Sigmoid colon (tissue), 7 donors: ENCODE measurements around the gene CFHR1. TPM values are rescaled to one million over a fixed set of nuclear protein-coding genes. Genes with fewer than 3 reads are reported as not detected.
"Not testable (repeated sequence)": the region's sequence is repeated elsewhere in the genome, so short reads cannot be mapped to it uniquely, and the experiment has no call there.

Experiments
- DNase-seq: peaks from one replicate; pipeline ENCODE4 v3.0.0-alpha.2; 2019
- H3K27ac ChIP-seq, 4 donors: fragments of 200-600 bp; sonication (generic); one replicate each; pipeline ENCODE4 v1.5.1; 2016 to 2019; ENCODE audit warnings: mild to moderate bottlenecking in 1 of 4
- H3K27me3 ChIP-seq, 3 donors: fragments of 200-600 bp; sonication (generic); one replicate each; pipeline ENCODE4 v1.5.1; 2019; ENCODE audit warnings: mild to moderate bottlenecking in 1 of 3
- H3K36me3 ChIP-seq, 4 donors: fragments of 200-600 bp; sonication (generic); one replicate each; pipeline ENCODE4 v1.5.1; 2016 to 2019
- H3K4me1 ChIP-seq, 4 donors: fragments of 200-600 bp; sonication (generic); one replicate each; pipeline ENCODE4 v1.5.1; 2017 to 2019
- H3K4me3 ChIP-seq, 4 donors: fragments of 200-600 bp; sonication (generic); one replicate each; pipeline ENCODE4 v1.5.1; 2017 to 2019; ENCODE audit warnings: mild to moderate bottlenecking in 2 of 4, moderate library complexity in 1 of 4
- H3K9me3 ChIP-seq, 4 donors: fragments of 200-600 bp in 3 of 4; sonication (generic) in 3 of 4; one replicate each; pipeline versions ENCODE4 v1.5.1 to v1.6.1; 2013 to 2019
- EP300 ChIP-seq, 4 donors: sonication (generic); formaldehyde crosslinking; IDR thresholded peaks; one replicate each; pipeline ENCODE4 v1.6.1; 2017; ENCODE audit warnings: antibody characterized with exemption in 4 of 4
- POLR2A ChIP-seq, 2 donors: fragments of 450-650 bp; IDR thresholded peaks; one replicate each; pipeline ENCODE4 v1.6.1; 2016; ENCODE audit warnings: antibody characterized with exemption in 2 of 2, mild to moderate bottlenecking in 2 of 2, moderate library complexity in 2 of 2
- POLR2AphosphoS5 ChIP-seq, 4 donors: sonication (generic); formaldehyde crosslinking; IDR thresholded peaks; one replicate each; pipeline ENCODE4 v1.6.1; 2017; ENCODE audit warnings: antibody characterized with exemption in 4 of 4
- WGBS, 2 donors: extraction: QIAGEN DNeasy Blood & Tissue Kit; methylation state at CpG; one replicate each; pipeline ENCODE4 v1.1.7; 2013; 5-methylcytosine and 5-hydroxymethylcytosine counted together
- intact Hi-C: fragments of 100-400 bp; cut with DNase I; formaldehyde crosslinking; loops from one replicate; pipeline ENCODE4 v1.15.1; 2023
- polyA plus RNA-seq, 3 donors: library from polyadenylated mRNA; stranded (reverse); fragments of 200-250 nt; gene quantifications; one replicate each; pipeline ENCODE4 v1.2.3, GENCODE V29; 2013
- total RNA-seq, 4 donors: library from RNA; depleted of rRNA; stranded (reverse); fragments of >200 nt; gene quantifications; one replicate each; pipeline ENCODE4 v1.1.0, GENCODE V29; 2016
- TF ChIP-seq, protein P1 (sequence below), 4 experiments: fragments of 450-650 bp in 3 of 4; fragments of 200-600 bp in 1 of 4; IDR thresholded peaks; one replicate each; pipeline ENCODE4 v1.5.1; 2016 to 2019; ENCODE audit warnings: antibody characterized with exemption in 4 of 4, mild to moderate bottlenecking in 3 of 4, moderate library complexity in 2 of 4
- donor health status: healthy with polysubstance abuse.
- donor health status: Bipolar disorder and iron deficiency.
- donor health status: healthy.

The CFHR1 gene
- total and polyA plus RNA-seq, 7 donors = 0.22 to 0.36 TPM; not detected in 5

DNA sequence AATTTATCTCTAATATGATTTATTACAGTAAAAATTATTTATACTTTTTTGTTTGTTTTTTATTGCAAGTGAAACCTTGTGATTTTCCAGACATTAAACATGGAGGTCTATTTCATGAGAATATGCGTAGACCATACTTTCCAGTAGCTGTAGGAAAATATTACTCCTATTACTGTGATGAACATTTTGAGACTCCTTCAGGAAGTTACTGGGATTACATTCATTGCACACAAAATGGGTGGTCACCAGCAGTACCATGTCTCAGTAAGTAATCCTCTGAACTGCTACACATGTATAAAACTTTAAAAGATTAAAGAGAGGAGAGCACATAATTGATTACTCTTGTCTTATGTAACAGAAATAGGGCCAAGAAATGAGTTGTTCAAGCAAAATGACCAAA is 40.4 kb upstream of the CFHR1 start:
- Histone ChIP-seq H3K4me3 (no peak overlapping the region), H3K27ac (no peak overlapping the region), H3K4me1 (no peaks in the 10 kb centered on the region), H3K27me3 (no peaks in the 10 kb centered on the region), H3K9me3 (no peaks in the 10 kb centered on the region), H3K36me3 (no peaks in the 10 kb centered on the region)
- no peak for DNase-seq
- no peak for TF ChIP-seq POLR2A (IDR thresholded peaks at IDR 0.05)
- TF ChIP-seq POLR2AphosphoS5 (IDR thresholded peaks at IDR 0.05) = no peak
- TF ChIP-seq EP300 (IDR thresholded peaks at IDR 0.05) = no peak
- TF ChIP-seq, protein P1, sequence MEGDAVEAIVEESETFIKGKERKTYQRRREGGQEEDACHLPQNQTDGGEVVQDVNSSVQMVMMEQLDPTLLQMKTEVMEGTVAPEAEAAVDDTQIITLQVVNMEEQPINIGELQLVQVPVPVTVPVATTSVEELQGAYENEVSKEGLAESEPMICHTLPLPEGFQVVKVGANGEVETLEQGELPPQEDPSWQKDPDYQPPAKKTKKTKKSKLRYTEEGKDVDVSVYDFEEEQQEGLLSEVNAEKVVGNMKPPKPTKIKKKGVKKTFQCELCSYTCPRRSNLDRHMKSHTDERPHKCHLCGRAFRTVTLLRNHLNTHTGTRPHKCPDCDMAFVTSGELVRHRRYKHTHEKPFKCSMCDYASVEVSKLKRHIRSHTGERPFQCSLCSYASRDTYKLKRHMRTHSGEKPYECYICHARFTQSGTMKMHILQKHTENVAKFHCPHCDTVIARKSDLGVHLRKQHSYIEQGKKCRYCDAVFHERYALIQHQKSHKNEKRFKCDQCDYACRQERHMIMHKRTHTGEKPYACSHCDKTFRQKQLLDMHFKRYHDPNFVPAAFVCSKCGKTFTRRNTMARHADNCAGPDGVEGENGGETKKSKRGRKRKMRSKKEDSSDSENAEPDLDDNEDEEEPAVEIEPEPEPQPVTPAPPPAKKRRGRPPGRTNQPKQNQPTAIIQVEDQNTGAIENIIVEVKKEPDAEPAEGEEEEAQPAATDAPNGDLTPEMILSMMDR (IDR thresholded peaks at IDR 0.05) = no peak
- intact Hi-C loops = no loop called here
- WGBS, 2 donors = 95 to 96% methylated on average over 1 of the region's 1 CpG

DNA sequence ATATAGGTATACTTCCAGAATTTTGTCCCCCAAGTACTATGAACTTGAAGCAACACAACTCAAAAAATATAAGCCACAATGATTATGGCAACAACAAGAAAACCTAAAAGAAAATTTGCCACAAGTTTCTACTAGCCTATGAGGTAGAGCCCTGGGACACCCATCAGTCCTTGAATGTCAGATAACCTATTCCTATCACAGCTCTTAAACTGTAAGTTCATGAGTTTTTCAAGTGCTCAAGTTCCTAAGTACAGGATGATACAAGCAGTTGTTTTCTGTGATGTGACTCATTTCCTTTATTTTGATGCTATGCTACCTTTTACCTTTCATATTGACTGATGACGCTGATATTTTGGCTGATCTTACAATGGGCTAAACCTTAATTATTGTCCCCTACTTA is 28.3 kb upstream of the CFHR1 start:
- H3K4me1 ChIP-seq, H3K27me3 ChIP-seq, H3K9me3 ChIP-seq, DNase-seq, H3K27ac ChIP-seq, H3K4me3 ChIP-seq, H3K36me3 ChIP-seq: not testable (repeated sequence)
- 80 to 81% methylated on average over 1 of the region's 1 CpG for WGBS, 2 donors
- intact Hi-C loops = loop anchor here (10.0 kb wide), 1 partner anchor 134 kb away; no protein-coding TSS in a partner anchor

DNA sequence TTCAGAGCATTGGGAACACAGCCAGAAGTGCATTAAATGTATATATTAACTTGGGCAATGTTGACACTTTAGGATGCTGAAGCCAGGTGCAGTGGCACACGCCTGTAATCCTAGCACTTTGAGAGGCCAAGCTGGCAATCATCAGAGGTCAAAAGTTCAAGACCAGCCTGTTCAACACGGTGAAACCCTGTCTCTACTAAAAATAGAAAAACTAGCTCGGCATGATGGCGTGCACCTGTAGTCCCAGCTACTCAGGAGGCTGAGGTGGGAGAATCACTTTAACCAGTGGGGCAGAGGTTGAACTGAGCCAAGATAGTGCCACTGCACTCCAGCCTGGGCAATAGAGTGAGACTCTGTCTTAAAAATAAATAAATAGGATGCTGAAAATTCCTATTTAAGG is 25.4 kb upstream of the CFHR1 start:
- not testable (repeated sequence) for DNase-seq, H3K4me1 ChIP-seq, H3K27ac ChIP-seq, H3K36me3 ChIP-seq, H3K4me3 ChIP-seq, H3K9me3 ChIP-seq, H3K27me3 ChIP-seq
- intact Hi-C loops = loop anchor here (10.0 kb wide), 1 partner anchor 131 kb away; no protein-coding TSS in a partner anchor
- 8 to 45% methylated on average over 4 of the region's 4 CpGs for WGBS, 2 donors

GRCh38 chr1:196797891-196798290 is 21.6 kb upstream of the CFHR1 start:
- Histone ChIP-seq H3K9me3 (no peaks in the 10 kb centered on the region), H3K27ac (no peak overlapping the region), H3K36me3 (no peaks in the 10 kb centered on the region), H3K4me1 (no peaks in the 10 kb centered on the region), H3K27me3 (no peaks in the 10 kb centered on the region), H3K4me3 (no peak overlapping the region)
- TF ChIP-seq, protein P1 (IDR thresholded peaks at IDR 0.05) = no peak
- TF ChIP-seq POLR2A (IDR thresholded peaks at IDR 0.05) (no peak), EP300 (IDR thresholded peaks at IDR 0.05) (no peak), POLR2AphosphoS5 (IDR thresholded peaks at IDR 0.05) (no peak)
- 21 to 45% methylated on average over 2 of the region's 2 CpGs for WGBS, 2 donors
- no peak for DNase-seq
- intact Hi-C loops = loop anchor here (10.0 kb wide), 1 partner anchor 127 kb away; no protein-coding TSS in a partner anchor

GRCh38 chr1:196801920-196802319 is 17.6 kb upstream of the CFHR1 start:
- H3K4me3 ChIP-seq, H3K27me3 ChIP-seq, H3K27ac ChIP-seq, H3K9me3 ChIP-seq, H3K36me3 ChIP-seq, H3K4me1 ChIP-seq, intact Hi-C loops, DNase-seq: not testable (repeated sequence)
- 41 to 100% methylated on average over 1 of the region's 1 CpG for WGBS, 2 donors

DNA sequence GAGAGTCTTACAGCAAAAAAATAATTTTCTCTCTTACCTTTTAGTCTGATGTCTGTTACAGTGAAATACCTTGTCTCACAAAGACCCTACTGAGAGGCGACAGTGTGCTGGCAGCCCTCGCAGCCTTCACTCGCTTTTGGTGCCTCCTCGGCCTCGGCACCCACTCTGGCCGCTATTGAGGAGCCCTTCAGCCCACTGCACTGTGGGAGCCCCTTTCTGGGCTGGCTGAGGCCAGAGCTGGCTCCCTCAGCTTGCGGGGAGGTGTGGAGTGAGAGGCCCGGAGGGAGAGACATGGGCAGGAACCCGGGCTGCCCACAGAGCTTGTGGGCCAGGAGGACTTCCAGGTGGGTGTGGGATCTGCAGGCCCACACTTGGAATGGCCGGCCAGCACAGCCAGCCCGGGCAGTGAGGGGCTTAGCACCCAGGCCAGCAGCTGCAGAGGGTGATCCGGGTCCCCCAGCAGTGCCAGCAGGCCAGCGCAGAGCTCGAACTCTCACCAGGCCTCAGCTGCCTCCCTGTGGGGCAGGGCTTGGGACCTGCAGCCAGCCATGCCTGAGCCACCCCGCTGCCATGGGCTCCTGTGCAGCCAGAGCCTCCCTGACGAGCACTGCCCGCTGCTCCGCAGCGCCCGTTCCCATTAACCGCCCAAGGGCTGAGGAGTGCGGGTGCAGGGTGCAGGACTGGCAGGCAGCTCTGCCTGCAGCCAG is 10.8 kb upstream of the CFHR1 start:
- no peaks in the 10 kb centered on the region for H3K4me1 ChIP-seq
- no peak overlapping the region for H3K27ac ChIP-seq
- intact Hi-C loops = no loop called here
- TF ChIP-seq POLR2AphosphoS5 (IDR thresholded peaks at IDR 0.05) (no peak), EP300 (IDR thresholded peaks at IDR 0.05) (no peak), POLR2A (IDR thresholded peaks at IDR 0.05) (no peak)
- TF ChIP-seq, protein P1 (IDR thresholded peaks at IDR 0.05) = no peak
- H3K27me3 ChIP-seq = no peaks in the 10 kb centered on the region
- 85 to 91% methylated on average over 22 of the region's 22 CpGs for WGBS, 2 donors
- no peaks in the 10 kb centered on the region for H3K36me3 ChIP-seq
- H3K9me3 ChIP-seq = no peaks in the 10 kb centered on the region
- H3K4me3 ChIP-seq = no peak overlapping the region
- DNase-seq = no peak

DNA sequence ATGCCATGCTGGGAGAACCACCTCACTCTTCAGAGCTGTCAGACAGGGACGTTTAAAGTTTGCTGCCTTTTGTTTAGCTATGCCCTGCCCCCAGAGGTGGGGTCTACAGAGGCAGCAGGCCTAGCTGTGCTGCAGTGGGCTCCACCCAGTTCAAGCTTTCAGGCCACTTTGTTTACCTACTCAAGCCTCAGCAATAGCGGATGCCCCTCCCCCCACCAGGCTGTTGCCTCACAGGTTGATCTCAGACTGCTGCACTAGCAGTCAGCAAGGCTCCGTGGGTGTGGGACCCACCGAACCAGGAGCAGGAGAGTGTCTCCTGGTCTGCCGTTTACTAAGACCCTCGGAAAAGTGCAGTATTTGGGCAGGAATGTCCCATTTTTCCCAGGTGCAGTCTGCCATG is 2.1 kb upstream of the CFHR1 start:
- DNase-seq, H3K4me3 ChIP-seq, H3K27me3 ChIP-seq, intact Hi-C loops, H3K27ac ChIP-seq, H3K9me3 ChIP-seq, H3K4me1 ChIP-seq, H3K36me3 ChIP-seq: not testable (repeated sequence)
- 54 to 68% methylated on average over 6 of the region's 6 CpGs for WGBS, 2 donors

GRCh38 chr1:196827860-196828259 is 8.3 kb downstream of the CFHR1 start:
- H3K36me3 ChIP-seq, DNase-seq, H3K27me3 ChIP-seq, H3K4me1 ChIP-seq, H3K4me3 ChIP-seq, intact Hi-C loops, H3K9me3 ChIP-seq, H3K27ac ChIP-seq: not testable (repeated sequence)
- WGBS, 2 donors = 2 to 3% methylated on average over 4 of the region's 4 CpGs

GRCh38 chr1:196849613-196850492 is 30.3 kb downstream of the CFHR1 start:
- H3K4me3 ChIP-seq, H3K27me3 ChIP-seq, DNase-seq, H3K4me1 ChIP-seq, H3K9me3 ChIP-seq, H3K27ac ChIP-seq, H3K36me3 ChIP-seq, intact Hi-C loops: not testable (repeated sequence)
- 63 to 82% methylated on average over 2 of the region's 4 CpGs for WGBS, 2 donors
